ENCODE results near the gene GUCA1A.
A peak's percentile ranks its signal among the peaks of the same experiment; 100 is the strongest.

The GUCA1A gene

DNA sequence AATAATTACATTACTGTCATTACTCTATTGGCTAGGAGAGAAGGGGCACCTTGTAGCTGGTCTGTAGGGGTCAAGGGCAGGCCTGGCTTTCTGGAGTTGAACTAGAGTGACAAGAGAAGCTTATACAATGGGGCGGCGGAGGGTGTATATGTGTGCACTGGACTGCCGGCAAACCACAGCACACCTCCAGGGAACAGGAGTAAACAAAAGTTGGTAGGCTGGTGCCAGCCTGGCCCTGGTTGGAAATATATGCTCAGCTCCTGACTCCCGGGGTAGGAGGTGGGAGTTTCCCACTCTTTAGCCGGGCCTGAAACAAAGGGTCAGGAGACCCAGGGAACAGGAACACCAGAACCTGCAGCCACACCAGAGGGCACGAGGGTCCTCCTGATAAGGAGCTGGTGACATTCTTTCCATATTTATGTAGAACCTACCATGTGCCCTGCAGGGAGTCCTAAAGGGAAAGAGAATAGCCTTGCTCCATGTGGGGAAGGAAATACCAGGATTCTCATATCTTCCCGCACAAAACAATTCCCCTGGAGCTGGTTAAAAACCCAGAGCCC is 35.9 kb upstream of the GUCA1A start:
- Mint-ChIP-seq H3K4me3 (no peak overlapping the region), H3K27me3 (peaks cover 16% of the 10 kb centered on the region), H3K27ac (ENCODE audit: low read depth) (no peak overlapping the region), H3K4me1 (peaks cover 6% of the 10 kb centered on the region), H3K9me3 (no peaks in the 10 kb centered on the region), H3K36me3 (ENCODE audit: insufficient read depth) (no peaks in the 10 kb centered on the region)
- DNase-seq (ENCODE audit: low spot score in 2 of 2), result no peak
- ATAC-seq (replicated peaks; ENCODE audit: extremely low read depth, poor library complexity, severe bottlenecking), result no peak

DNA sequence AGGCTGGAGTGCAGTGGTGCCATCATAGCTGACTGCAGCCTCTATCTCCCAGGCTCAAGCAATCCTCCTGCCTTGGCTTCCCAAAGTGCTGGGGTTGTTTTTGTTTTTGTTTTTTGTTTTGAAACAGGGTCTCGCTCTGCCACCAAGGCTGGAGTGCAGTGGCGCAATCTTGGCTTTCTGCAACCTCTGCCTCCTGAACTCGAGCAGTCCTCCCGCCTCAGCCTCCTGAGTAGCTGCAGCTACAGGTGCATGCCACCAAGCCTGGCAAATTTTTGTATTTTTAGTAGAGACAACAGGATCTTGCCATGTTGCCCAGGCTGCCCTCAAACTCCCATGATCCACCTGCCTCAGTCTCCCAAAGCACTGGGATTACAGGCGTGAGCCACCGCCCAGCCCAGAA is 35.0 kb upstream of the GUCA1A start:
- Mint-ChIP-seq H3K27me3 (peaks cover 25% of the 10 kb centered on the region), H3K27ac (ENCODE audit: low read depth) (no peak overlapping the region), H3K4me1 (peaks cover 11% of the 10 kb centered on the region), H3K4me3 (no peak overlapping the region), H3K9me3 (no peaks in the 10 kb centered on the region), H3K36me3 (ENCODE audit: insufficient read depth) (no peaks in the 10 kb centered on the region)
- DNase-seq (ENCODE audit: low spot score in 2 of 2), result no peak
- ATAC-seq (replicated peaks; ENCODE audit: extremely low read depth, poor library complexity, severe bottlenecking), result no peak

GRCh38 chr6:42138630-42139619 is 34.2 kb upstream of the GUCA1A start:
- Mint-ChIP-seq H3K9me3 (no peaks in the 10 kb centered on the region), H3K27me3 (peaks cover 33% of the 10 kb centered on the region), H3K4me3 (no peak overlapping the region), H3K36me3 (ENCODE audit: insufficient read depth) (no peaks in the 10 kb centered on the region), H3K4me1 (peaks cover 11% of the 10 kb centered on the region), H3K27ac (ENCODE audit: low read depth) (no peak overlapping the region)
- no peak for DNase-seq (ENCODE audit: low spot score in 2 of 2)
- ATAC-seq (replicated peaks; ENCODE audit: extremely low read depth, poor library complexity, severe bottlenecking), result no peak

DNA sequence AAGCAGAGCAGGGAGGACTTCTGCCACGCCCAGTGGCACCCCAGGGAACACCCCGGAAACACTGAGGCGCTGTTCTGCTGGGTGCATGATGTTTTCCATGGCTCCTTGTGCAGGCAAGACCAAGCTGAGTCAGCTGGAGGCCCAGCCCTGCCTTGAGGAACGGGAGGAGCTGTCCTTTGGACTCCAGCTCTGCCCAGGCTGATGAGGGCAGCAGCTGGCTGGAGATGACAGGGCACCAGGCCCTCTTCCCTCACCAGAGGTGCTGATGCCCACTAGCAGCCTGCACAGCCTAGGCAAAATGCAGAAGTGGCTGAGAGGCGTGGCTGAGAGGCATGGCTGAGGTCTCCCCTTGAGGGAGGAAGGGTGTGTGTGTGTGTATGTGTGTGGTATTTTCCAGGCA is 33.1 kb upstream of the GUCA1A start:
- ATAC-seq (replicated peaks; ENCODE audit: extremely low read depth, poor library complexity, severe bottlenecking) (no peak), DNase-seq (ENCODE audit: low spot score in 2 of 2) (no peak)
- H3K27ac Mint-ChIP-seq (ENCODE audit: low read depth), result no peak overlapping the region
- no peaks in the 10 kb centered on the region for H3K36me3 Mint-ChIP-seq (ENCODE audit: insufficient read depth)
- peaks cover 11% of the 10 kb centered on the region for H3K4me1 Mint-ChIP-seq
- no peaks in the 10 kb centered on the region for H3K9me3 Mint-ChIP-seq
- peaks cover 38% of the 10 kb centered on the region for H3K27me3 Mint-ChIP-seq
- no peak overlapping the region for H3K4me3 Mint-ChIP-seq

GRCh38 chr6:42140756-42141602 is 32.2 kb upstream of the GUCA1A start:
- H3K36me3 Mint-ChIP-seq (ENCODE audit: insufficient read depth), result no peaks in the 10 kb centered on the region
- no peak overlapping the region for H3K4me3 Mint-ChIP-seq
- no peak overlapping the region for H3K27ac Mint-ChIP-seq (ENCODE audit: low read depth)
- no peak for ATAC-seq (replicated peaks; ENCODE audit: extremely low read depth, poor library complexity, severe bottlenecking)
- no peak for DNase-seq (ENCODE audit: low spot score in 2 of 2)
- H3K9me3 Mint-ChIP-seq, result no peaks in the 10 kb centered on the region
- H3K27me3 Mint-ChIP-seq, result peaks cover 48% of the 10 kb centered on the region
- peaks cover 11% of the 10 kb centered on the region for H3K4me1 Mint-ChIP-seq

DNA sequence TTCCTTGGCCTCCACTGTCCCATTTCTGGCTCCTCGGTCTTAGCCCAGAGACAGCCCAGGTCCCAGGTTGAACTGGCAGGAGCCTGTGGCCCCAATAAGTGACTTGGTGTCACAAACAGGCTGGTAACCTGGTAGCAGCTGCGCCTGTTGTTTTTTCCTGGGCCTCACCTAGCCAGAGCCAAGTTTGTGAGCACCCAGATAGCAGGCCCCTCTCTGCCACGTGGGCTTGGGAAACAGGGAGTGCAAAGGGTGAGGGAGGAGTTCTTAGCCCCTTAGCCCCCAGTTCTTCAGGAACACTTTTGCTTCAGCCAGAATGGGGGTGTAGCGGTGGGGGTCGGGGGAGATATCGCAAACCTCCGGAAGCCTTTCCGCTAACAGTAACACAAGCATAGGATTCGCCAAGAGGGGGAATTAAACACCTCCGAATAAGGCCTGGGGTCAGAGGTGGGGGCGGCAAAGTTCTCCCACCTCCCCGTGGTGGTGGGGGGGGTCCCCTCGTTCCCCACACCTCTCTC is 31.5 kb upstream of the GUCA1A start:
- ATAC-seq (replicated peaks; ENCODE audit: extremely low read depth, poor library complexity, severe bottlenecking) (no peak), DNase-seq (ENCODE audit: low spot score in 2 of 2) (no peak)
- H3K36me3 Mint-ChIP-seq (ENCODE audit: insufficient read depth), result no peaks in the 10 kb centered on the region
- H3K9me3 Mint-ChIP-seq, result no peaks in the 10 kb centered on the region
- peaks cover 8% of the 10 kb centered on the region for H3K4me1 Mint-ChIP-seq
- H3K4me3 Mint-ChIP-seq, result no peak overlapping the region
- H3K27ac Mint-ChIP-seq (ENCODE audit: low read depth), result no peak overlapping the region
- peaks cover 48% of the 10 kb centered on the region for H3K27me3 Mint-ChIP-seq

DNA sequence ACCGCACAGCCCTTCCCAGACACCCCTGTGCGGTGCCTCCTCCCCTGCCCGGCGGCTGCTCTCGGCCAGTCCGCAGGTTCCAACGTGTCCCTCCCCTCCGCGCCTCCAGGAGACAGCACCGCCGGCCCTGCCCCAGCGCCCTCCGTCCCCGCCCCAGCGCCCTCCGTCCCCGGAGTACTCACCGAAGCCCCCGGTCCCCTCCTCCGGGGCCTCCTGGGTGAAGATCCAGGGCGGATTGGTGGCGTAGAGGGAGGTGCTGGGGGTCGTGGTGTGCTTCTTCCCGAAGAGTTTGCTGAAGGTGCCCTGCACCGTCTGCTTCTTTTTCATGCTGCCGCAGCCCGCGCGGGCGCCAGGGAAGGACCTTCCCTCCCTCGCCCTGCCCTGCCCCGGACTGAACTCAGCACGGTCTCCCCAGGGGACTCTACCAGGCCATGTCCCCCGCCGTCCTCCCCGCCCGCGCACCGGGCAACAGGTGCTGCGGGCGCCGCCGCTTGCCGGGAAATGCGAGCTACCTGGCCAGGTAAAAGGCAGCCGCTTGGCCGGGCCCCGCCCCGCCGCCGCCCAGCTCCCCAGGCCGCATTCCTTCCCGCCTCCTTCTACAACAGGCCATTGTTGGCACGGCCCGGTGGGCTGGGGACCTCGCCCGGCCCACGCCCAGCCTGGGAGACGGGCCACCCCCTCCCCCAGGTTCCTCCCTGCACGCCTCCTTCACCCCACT is 30.9 kb upstream of the GUCA1A start, which contains the start of gene C6orf132:
TSS of gene C6orf132 (minus strand) at position 503 of the 718 bp plus-strand sequence. CDS start at position 327, 176 bp downstream.
- H3K4me1 Mint-ChIP-seq, result peaks cover 5% of the 10 kb centered on the region
- H3K27me3 Mint-ChIP-seq, result peaks cover 48% of the 10 kb centered on the region
- no peak within 1 kb of the TSS for H3K27ac Mint-ChIP-seq (ENCODE audit: low read depth)
- ATAC-seq (replicated peaks; ENCODE audit: extremely low read depth, poor library complexity, severe bottlenecking) (peak; percentile 19), DNase-seq (ENCODE audit: low spot score in 2 of 2) (no peak)
- H3K4me3 Mint-ChIP-seq, result peak within 1 kb of the TSS; percentile 49
- H3K36me3 Mint-ChIP-seq (ENCODE audit: insufficient read depth), result no peaks in the 10 kb centered on the region
- no peaks in the 10 kb centered on the region for H3K9me3 Mint-ChIP-seq

DNA sequence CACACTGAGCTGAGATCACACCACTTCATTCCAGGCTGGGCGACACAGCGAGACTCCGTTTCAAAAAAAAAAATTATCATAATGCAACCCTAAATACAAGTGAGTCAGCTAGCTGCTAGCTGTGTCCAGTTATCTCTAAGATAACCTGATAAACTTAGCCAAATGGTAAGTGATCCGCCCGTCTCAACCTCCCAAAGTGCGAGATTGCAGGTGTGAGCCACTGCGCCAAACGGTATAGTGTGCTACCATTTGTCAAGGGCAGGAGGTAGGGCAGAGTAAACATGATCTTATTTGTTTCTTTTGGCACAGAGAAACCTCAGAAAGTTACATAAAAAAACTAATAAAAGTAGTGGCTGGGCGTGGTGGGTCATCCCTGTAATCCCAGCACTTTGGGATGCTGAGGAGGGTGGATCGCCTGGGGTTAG is 26.0 kb upstream of the GUCA1A start:
- ATAC-seq (replicated peaks; ENCODE audit: extremely low read depth, poor library complexity, severe bottlenecking) (no peak), DNase-seq (ENCODE audit: low spot score in 2 of 2) (no peak)
- Mint-ChIP-seq H3K36me3 (ENCODE audit: insufficient read depth) (no peaks in the 10 kb centered on the region), H3K27me3 (peaks cover 32% of the 10 kb centered on the region), H3K4me1 (peaks cover 5% of the 10 kb centered on the region), H3K4me3 (no peak overlapping the region), H3K27ac (ENCODE audit: low read depth) (no peak overlapping the region), H3K9me3 (no peaks in the 10 kb centered on the region)

DNA sequence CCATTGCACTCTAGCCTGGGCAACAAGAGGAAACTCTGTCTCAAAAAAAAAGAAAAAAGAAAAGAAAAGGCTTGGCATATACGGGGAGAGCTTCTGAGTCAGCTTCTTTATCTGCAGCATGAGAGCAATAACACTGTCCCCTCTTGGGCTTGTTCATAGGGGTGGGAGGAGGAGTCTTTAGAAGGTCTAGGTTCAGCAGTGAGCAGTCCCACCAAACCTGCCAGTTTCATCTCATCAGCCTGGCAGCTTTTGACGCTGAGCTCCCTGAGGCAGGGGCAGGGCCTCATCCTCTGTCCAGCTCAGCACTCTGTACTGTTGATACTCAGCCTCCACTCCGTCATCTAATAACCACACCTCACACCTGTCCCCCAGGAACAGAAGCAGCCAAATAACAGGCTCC is 25.1 kb upstream of the GUCA1A start:
- no peak for ATAC-seq (replicated peaks; ENCODE audit: extremely low read depth, poor library complexity, severe bottlenecking)

GRCh38 chr6:42150254-42150653 is 22.9 kb upstream of the GUCA1A start:
- Mint-ChIP-seq H3K9me3 (no peaks in the 10 kb centered on the region), H3K27ac (ENCODE audit: low read depth) (no peak overlapping the region), H3K27me3 (peaks cover 7% of the 10 kb centered on the region), H3K36me3 (ENCODE audit: insufficient read depth) (no peaks in the 10 kb centered on the region), H3K4me3 (no peak overlapping the region), H3K4me1 (no peaks in the 10 kb centered on the region)
- DNase-seq (ENCODE audit: low spot score in 2 of 2), result no peak
- no peak for ATAC-seq (replicated peaks; ENCODE audit: extremely low read depth, poor library complexity, severe bottlenecking)

More for the DNA sequence above, 25.1 kb upstream of the GUCA1A start:
- no peak overlapping the region for H3K4me3 Mint-ChIP-seq
- peaks cover 24% of the 10 kb centered on the region for H3K27me3 Mint-ChIP-seq
- no peak for DNase-seq (ENCODE audit: low spot score in 2 of 2)
- no peaks in the 10 kb centered on the region for H3K4me1 Mint-ChIP-seq
- no peak overlapping the region for H3K27ac Mint-ChIP-seq (ENCODE audit: low read depth)
- no peaks in the 10 kb centered on the region for H3K36me3 Mint-ChIP-seq (ENCODE audit: insufficient read depth)
- H3K9me3 Mint-ChIP-seq, result no peaks in the 10 kb centered on the region

- no peak overlapping the region for H3K4me3 Mint-ChIP-seq
- H3K4me1 Mint-ChIP-seq, result no peaks in the 10 kb centered on the region
- no peaks in the 10 kb centered on the region for H3K36me3 Mint-ChIP-seq (ENCODE audit: insufficient read depth)
- no peak overlapping the region for H3K27ac Mint-ChIP-seq (ENCODE audit: low read depth)
- DNase-seq (ENCODE audit: low spot score in 2 of 2) (no peak), ATAC-seq (replicated peaks; ENCODE audit: extremely low read depth, poor library complexity, severe bottlenecking) (no peak)
- no peaks in the 10 kb centered on the region for H3K27me3 Mint-ChIP-seq
- H3K9me3 Mint-ChIP-seq, result no peaks in the 10 kb centered on the region
Measured at GRCh38 chr6:42152024-42152423, 21.1 kb upstream of the GUCA1A start.
